ENCODE data around the gene TMTC1.

TMTC1 gene

GRCh38 chr12:29700761-29701481 lies 82.8 kb downstream of the TMTC1 start:
- no peak for ATAC-seq
- TF ChIP-seq ZC3H10 (CRISPR knock-in tag; IDR thresholded peaks at IDR 0.05) (no peak), CSDC2 (CRISPR knock-in tag; IDR thresholded peaks at IDR 0.05) (no peak), PATZ1 (CRISPR knock-in tag; IDR thresholded peaks at IDR 0.05; ENCODE audit: borderline replicate concordance) (no peak), ESRRG (CRISPR knock-in tag; IDR thresholded peaks at IDR 0.05) (no peak), ISL1 (CRISPR knock-in tag; IDR thresholded peaks at IDR 0.05) (no peak), POU6F1 (CRISPR knock-in tag; IDR thresholded peaks at IDR 0.05; ENCODE audit: borderline replicate concordance, low read depth) (no peak), TOX (CRISPR knock-in tag; IDR thresholded peaks at IDR 0.05; ENCODE audit: borderline replicate concordance) (no peak), ZFP30 (CRISPR knock-in tag; IDR thresholded peaks at IDR 0.05) (no peak), RARB (CRISPR knock-in tag; IDR thresholded peaks at IDR 0.05) (no peak), BACH2 (CRISPR knock-in tag; IDR thresholded peaks at IDR 0.05; ENCODE audit: borderline replicate concordance) (no peak), CREB5 (CRISPR knock-in tag; IDR thresholded peaks at IDR 0.05; ENCODE audit: low read depth) (no peak), GLIS3 (CRISPR knock-in tag; IDR thresholded peaks at IDR 0.05) (no peak), TSHZ2 (CRISPR knock-in tag; IDR thresholded peaks at IDR 0.05) (no peak), ZNF70 (CRISPR knock-in tag; IDR thresholded peaks at IDR 0.05) (no peak), CSRNP3 (CRISPR knock-in tag; IDR thresholded peaks at IDR 0.05) (no peak), PPARA (CRISPR knock-in tag; IDR thresholded peaks at IDR 0.05; ENCODE audit: borderline replicate concordance) (no peak), ZNF565 (CRISPR knock-in tag; conservative IDR thresholded peaks at IDR 0.05; ENCODE audit: low read depth) (no peak), TCF4 (CRISPR knock-in tag; IDR thresholded peaks at IDR 0.05; ENCODE audit: borderline replicate concordance) (no peak), SNAI2 (CRISPR knock-in tag; IDR thresholded peaks at IDR 0.05) (no peak), OSR1 (CRISPR knock-in tag; IDR thresholded peaks at IDR 0.05) (no peak)

- ATAC-seq: no peak
- TF ChIP-seq SNAI2 (CRISPR knock-in tag; IDR thresholded peaks at IDR 0.05) (no peak), TSHZ2 (CRISPR knock-in tag; IDR thresholded peaks at IDR 0.05) (no peak), ZNF70 (CRISPR knock-in tag; IDR thresholded peaks at IDR 0.05) (no peak), ZNF8 (CRISPR knock-in tag; IDR thresholded peaks at IDR 0.05) (no peak), ISL1 (CRISPR knock-in tag; IDR thresholded peaks at IDR 0.05) (no peak), GLIS3 (CRISPR knock-in tag; IDR thresholded peaks at IDR 0.05) (no peak), ESRRG (CRISPR knock-in tag; IDR thresholded peaks at IDR 0.05) (no peak), CREB5 (CRISPR knock-in tag; IDR thresholded peaks at IDR 0.05; ENCODE audit: low read depth) (no peak), ZFP3 (CRISPR knock-in tag; IDR thresholded peaks at IDR 0.05) (no peak), RARB (CRISPR knock-in tag; IDR thresholded peaks at IDR 0.05) (no peak), ZFP30 (CRISPR knock-in tag; IDR thresholded peaks at IDR 0.05) (no peak), BACH2 (CRISPR knock-in tag; IDR thresholded peaks at IDR 0.05; ENCODE audit: borderline replicate concordance) (no peak), ZNF565 (CRISPR knock-in tag; conservative IDR thresholded peaks at IDR 0.05; ENCODE audit: low read depth) (no peak), OSR1 (CRISPR knock-in tag; IDR thresholded peaks at IDR 0.05) (no peak), TCF4 (CRISPR knock-in tag; IDR thresholded peaks at IDR 0.05; ENCODE audit: borderline replicate concordance) (no peak), ZC3H10 (CRISPR knock-in tag; IDR thresholded peaks at IDR 0.05) (no peak), CSRNP3 (CRISPR knock-in tag; IDR thresholded peaks at IDR 0.05) (no peak)
These were observed 85.0 kb downstream of the TMTC1 start for GRCh38 chr12:29698756-29699155.
